ENCODE measurements around the gene PRPF18. TPM values are rescaled to one million over a fixed set of nuclear protein-coding genes. Genes with fewer than 3 reads are reported as not detected.

The PRPF18 gene
- total and polyA plus RNA-seq, 2 donors (not counting 1 experiment from before 2014, with no cell fraction given): 28.8 to 30.1 TPM

Other genes with a start within 250 kb of the PRPF18 start
- gene SEPHS1, start 238.7 kb upstream of the PRPF18 start, total RNA-seq: 23.9 and 27.4 TPM in 2 replicates
- gene SEPHS1, start 238.7 kb upstream of the PRPF18 start, polyA plus RNA-seq: 50.6 and 57.8 TPM in 2 replicates
- 9.2 and 10.6 TPM in 2 replicates for gene BEND7, start 58.0 kb upstream of the PRPF18 start, total RNA-seq
- 6.2 and 8.0 TPM in 2 replicates for gene BEND7, start 58.0 kb upstream of the PRPF18 start, polyA plus RNA-seq

Data from fibroblast of lung (primary cell).